Peyer's patch (tissue), 4 donors: Measurements from ENCODE around the gene PLSCR1.
"Not testable (repeated sequence)": the region's sequence is repeated elsewhere in the genome, so short reads cannot be mapped to it uniquely, and the experiment has no call there.

Source experiments
- POLR2A ChIP-seq, 2 donors: fragments of 450-650 bp; IDR thresholded peaks; one replicate each; pipeline ENCODE4 v1.5.1; 2017; ENCODE audit warnings: antibody characterized with exemption in 2 of 2, mild to moderate bottlenecking in 2 of 2, moderate library complexity in 2 of 2
- TF ChIP-seq, protein P1 (sequence below), 6 experiments: fragments of 450-650 bp in 4 of 6; fragments of 200-600 bp in 2 of 6; sonication (generic) in 1 of 6; IDR thresholded peaks; one replicate each; pipeline ENCODE4 v1.5.1; 2017 to 2019; ENCODE audit warnings: antibody characterized with exemption in 6 of 6, mild to moderate bottlenecking in 3 of 6, moderate library complexity in 1 of 6

DNA sequence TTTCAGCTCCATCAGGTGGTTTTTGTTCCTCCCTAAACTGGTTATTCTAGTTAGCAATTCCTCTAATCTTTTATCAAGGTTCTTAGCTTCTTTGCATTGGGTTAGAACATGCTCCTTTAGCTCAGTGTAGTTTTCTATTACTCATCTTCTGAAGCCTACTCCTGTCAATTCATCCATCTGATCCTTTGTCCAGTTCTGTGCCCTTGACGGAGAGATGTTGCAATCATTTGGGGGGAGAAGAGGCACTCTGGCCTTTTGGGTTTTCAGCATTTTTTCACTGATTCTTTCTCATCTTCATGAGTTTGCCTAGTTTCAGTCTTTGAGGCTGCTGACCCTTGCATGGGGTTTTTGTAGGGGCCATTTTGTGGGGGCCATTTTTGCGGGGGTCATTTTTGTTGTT, 69.4 kb downstream of the PLSCR1 start:
- TF ChIP-seq, protein P1, sequence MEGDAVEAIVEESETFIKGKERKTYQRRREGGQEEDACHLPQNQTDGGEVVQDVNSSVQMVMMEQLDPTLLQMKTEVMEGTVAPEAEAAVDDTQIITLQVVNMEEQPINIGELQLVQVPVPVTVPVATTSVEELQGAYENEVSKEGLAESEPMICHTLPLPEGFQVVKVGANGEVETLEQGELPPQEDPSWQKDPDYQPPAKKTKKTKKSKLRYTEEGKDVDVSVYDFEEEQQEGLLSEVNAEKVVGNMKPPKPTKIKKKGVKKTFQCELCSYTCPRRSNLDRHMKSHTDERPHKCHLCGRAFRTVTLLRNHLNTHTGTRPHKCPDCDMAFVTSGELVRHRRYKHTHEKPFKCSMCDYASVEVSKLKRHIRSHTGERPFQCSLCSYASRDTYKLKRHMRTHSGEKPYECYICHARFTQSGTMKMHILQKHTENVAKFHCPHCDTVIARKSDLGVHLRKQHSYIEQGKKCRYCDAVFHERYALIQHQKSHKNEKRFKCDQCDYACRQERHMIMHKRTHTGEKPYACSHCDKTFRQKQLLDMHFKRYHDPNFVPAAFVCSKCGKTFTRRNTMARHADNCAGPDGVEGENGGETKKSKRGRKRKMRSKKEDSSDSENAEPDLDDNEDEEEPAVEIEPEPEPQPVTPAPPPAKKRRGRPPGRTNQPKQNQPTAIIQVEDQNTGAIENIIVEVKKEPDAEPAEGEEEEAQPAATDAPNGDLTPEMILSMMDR (IDR thresholded peaks at IDR 0.05) = not testable (repeated sequence)
- TF ChIP-seq POLR2A (IDR thresholded peaks at IDR 0.05) = not testable (repeated sequence)
